ENCODE results near the gene ETV1. TPM values are rescaled to one million over a fixed set of nuclear protein-coding genes. Genes with fewer than 3 reads are reported as not detected.

Gene ETV1
- total and polyA plus RNA-seq, 3 donors from 2014 or later: 11.4 to 16.4 (median 13.9) TPM

GRCh38 chr7:13844954-13845353 is 144.5 kb downstream of the ETV1 start:
- H3K4me1 ChIP-seq: no peaks in the 10 kb centered on the region
- 81 to 82% methylated on average over 2 of the region's 2 CpGs for WGBS, 2 donors
- no peaks in the 10 kb centered on the region for H3K27me3 ChIP-seq
- DNase-seq: no peak
- intact Hi-C loops (cut with DNase I; ENCODE audit: low total_unique reads): no loop called here
- no peaks in the 10 kb centered on the region for H3K9me3 ChIP-seq
- H3K4me3 ChIP-seq: no peak overlapping the region
- no peak for TF ChIP-seq POLR2A (IDR thresholded peaks at IDR 0.05)
- no peak for TF ChIP-seq CTCF (IDR thresholded peaks at IDR 0.05)
- H3K36me3 ChIP-seq (ENCODE audit: low read depth, missing control alignments): no peaks in the 10 kb centered on the region
- H3K27ac ChIP-seq: no peak overlapping the region

GRCh38 chr7:13841284-13841683 is 148.2 kb downstream of the ETV1 start:
- DNase-seq: no peak
- intact Hi-C loops (cut with DNase I; ENCODE audit: low total_unique reads): no loop called here
- Histone ChIP-seq H3K4me3 (no peak overlapping the region), H3K27ac (no peak overlapping the region), H3K9me3 (no peaks in the 10 kb centered on the region), H3K36me3 (ENCODE audit: low read depth, missing control alignments) (no peaks in the 10 kb centered on the region), H3K27me3 (no peaks in the 10 kb centered on the region), H3K4me1 (no peaks in the 10 kb centered on the region)
- 85 to 89% methylated on average over 2 of the region's 2 CpGs for WGBS, 2 donors
- TF ChIP-seq POLR2A (IDR thresholded peaks at IDR 0.05): no peak
- no peak for TF ChIP-seq CTCF (IDR thresholded peaks at IDR 0.05)

Small RNA genes within 50 kb of the gene (small RNA-seq; reads per million reads assigned to genes)
- 0 reads per million in 2 donors for gene RF00019
